SK-N-SH (cell line): ENCODE data around the gene COX18.

ENCODE experiments used
- GABPA ChIP-seq: IDR thresholded peaks from 2 replicates; pipeline ENCODE4 v1.4.0; 2012; ENCODE audit warnings: low read depth, mild to moderate bottlenecking
- MAX ChIP-seq: IDR thresholded peaks from 2 replicates; pipeline ENCODE4 v1.4.0; 2012; ENCODE audit warnings: low read depth
- MEF2A ChIP-seq: IDR thresholded peaks from 2 replicates; pipeline ENCODE4 v1.4.0; 2012; ENCODE audit warnings: low read depth, borderline replicate concordance
- RAD21 ChIP-seq: IDR thresholded peaks from 2 replicates; pipeline ENCODE4 v1.6.1; 2012; ENCODE audit warnings: mild to moderate bottlenecking, low read length
- YY1 ChIP-seq: IDR thresholded peaks from 2 replicates; pipeline ENCODE4 v1.4.0; 2012; ENCODE audit warnings: low read depth, mild to moderate bottlenecking
- TF ChIP-seq, protein P1 (sequence below): fragments of 200-600 bp; sonication (generic); IDR thresholded peaks from 2 replicates; pipeline ENCODE4 v1.6.1; 2017; ENCODE audit warnings: antibody characterized with exemption, mild to moderate bottlenecking, moderate library complexity
- TF ChIP-seq, protein P2 (sequence below): fragments of 150-350 bp; IDR thresholded peaks from 2 replicates; pipeline ENCODE4 v1.6.1; 2017; ENCODE audit warnings: antibody characterized with exemption, low read length, low read depth, borderline replicate concordance
- TF ChIP-seq, protein P3 (sequence below): IDR thresholded peaks from 2 replicates; pipeline ENCODE4 v1.4.0; 2012; ENCODE audit warnings: low read depth, borderline replicate concordance

GRCh38 chr4:73066928-73067327 lies 2.6 kb downstream of the COX18 start:
- no peak for TF ChIP-seq MAX
- TF ChIP-seq, protein P1, sequence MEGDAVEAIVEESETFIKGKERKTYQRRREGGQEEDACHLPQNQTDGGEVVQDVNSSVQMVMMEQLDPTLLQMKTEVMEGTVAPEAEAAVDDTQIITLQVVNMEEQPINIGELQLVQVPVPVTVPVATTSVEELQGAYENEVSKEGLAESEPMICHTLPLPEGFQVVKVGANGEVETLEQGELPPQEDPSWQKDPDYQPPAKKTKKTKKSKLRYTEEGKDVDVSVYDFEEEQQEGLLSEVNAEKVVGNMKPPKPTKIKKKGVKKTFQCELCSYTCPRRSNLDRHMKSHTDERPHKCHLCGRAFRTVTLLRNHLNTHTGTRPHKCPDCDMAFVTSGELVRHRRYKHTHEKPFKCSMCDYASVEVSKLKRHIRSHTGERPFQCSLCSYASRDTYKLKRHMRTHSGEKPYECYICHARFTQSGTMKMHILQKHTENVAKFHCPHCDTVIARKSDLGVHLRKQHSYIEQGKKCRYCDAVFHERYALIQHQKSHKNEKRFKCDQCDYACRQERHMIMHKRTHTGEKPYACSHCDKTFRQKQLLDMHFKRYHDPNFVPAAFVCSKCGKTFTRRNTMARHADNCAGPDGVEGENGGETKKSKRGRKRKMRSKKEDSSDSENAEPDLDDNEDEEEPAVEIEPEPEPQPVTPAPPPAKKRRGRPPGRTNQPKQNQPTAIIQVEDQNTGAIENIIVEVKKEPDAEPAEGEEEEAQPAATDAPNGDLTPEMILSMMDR = no peak
- no peak for TF ChIP-seq RAD21
- no peak for TF ChIP-seq YY1
- TF ChIP-seq, protein P2, sequence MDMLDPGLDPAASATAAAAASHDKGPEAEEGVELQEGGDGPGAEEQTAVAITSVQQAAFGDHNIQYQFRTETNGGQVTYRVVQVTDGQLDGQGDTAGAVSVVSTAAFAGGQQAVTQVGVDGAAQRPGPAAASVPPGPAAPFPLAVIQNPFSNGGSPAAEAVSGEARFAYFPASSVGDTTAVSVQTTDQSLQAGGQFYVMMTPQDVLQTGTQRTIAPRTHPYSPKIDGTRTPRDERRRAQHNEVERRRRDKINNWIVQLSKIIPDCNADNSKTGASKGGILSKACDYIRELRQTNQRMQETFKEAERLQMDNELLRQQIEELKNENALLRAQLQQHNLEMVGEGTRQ = no peak
- TF ChIP-seq, protein P3, sequence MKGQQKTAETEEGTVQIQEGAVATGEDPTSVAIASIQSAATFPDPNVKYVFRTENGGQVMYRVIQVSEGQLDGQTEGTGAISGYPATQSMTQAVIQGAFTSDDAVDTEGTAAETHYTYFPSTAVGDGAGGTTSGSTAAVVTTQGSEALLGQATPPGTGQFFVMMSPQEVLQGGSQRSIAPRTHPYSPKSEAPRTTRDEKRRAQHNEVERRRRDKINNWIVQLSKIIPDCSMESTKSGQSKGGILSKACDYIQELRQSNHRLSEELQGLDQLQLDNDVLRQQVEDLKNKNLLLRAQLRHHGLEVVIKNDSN = no peak
- TF ChIP-seq GABPA = no peak
- no peak for TF ChIP-seq MEF2A
